ENCODE results near the gene JCHAIN.

Gene JCHAIN

GRCh38 chr4:70637239-70637913 is 28.9 kb downstream of the JCHAIN start:
- no peak for DNase-seq (ENCODE audit: low spot score)

- no peak for DNase-seq (ENCODE audit: low spot score)
Measured at GRCh38 chr4:70634482-70634881, 31.8 kb downstream of the JCHAIN start.

- peak; percentile 34 for DNase-seq (ENCODE audit: low spot score)
Measured at GRCh38 chr4:70632028-70632427, 34.3 kb downstream of the JCHAIN start.

GRCh38 chr4:70630162-70630561 is 36.1 kb downstream of the JCHAIN start:
- no peak for DNase-seq (ENCODE audit: low spot score)

GRCh38 chr4:70629469-70630090 is 36.7 kb downstream of the JCHAIN start:
- no peak for DNase-seq (ENCODE audit: low spot score)

- no peak for DNase-seq (ENCODE audit: low spot score)
Measured at GRCh38 chr4:70628444-70628843, 37.9 kb downstream of the JCHAIN start, which contains the start of gene ENAM. Gene ENAM (plus strand): TSS chr4:70628744. CDS start chr4:70629501, 757 bp downstream.

GRCh38 chr4:70627620-70628019 is 38.7 kb downstream of the JCHAIN start:
- no peak for DNase-seq (ENCODE audit: low spot score)

- no peak for DNase-seq (ENCODE audit: low spot score)
Measured at GRCh38 chr4:70624226-70624793, 42.0 kb downstream of the JCHAIN start.

- no peak for DNase-seq (ENCODE audit: low spot score)
Measured at GRCh38 chr4:70623323-70623722, 43.0 kb downstream of the JCHAIN start.

- DNase-seq (ENCODE audit: low spot score), result no peak
Measured at GRCh38 chr4:70619778-70620177, 46.5 kb downstream of the JCHAIN start.

- no peak for DNase-seq (ENCODE audit: low spot score)
Measured at GRCh38 chr4:70619288-70619687, 47.0 kb downstream of the JCHAIN start.

- DNase-seq (ENCODE audit: low spot score), result no peak
Measured at GRCh38 chr4:70614184-70614555, 52.1 kb downstream of the JCHAIN start.

- DNase-seq (ENCODE audit: low spot score), result no peak
Measured at GRCh38 chr4:70613306-70614183, 52.8 kb downstream of the JCHAIN start.

- DNase-seq (ENCODE audit: low spot score), result no peak
Measured at GRCh38 chr4:70608324-70608723, 58.0 kb downstream of the JCHAIN start.

- DNase-seq (ENCODE audit: low spot score), result no peak
Measured at GRCh38 chr4:70607334-70607853, 58.9 kb downstream of the JCHAIN start.

GRCh38 chr4:70606459-70606858 is 59.8 kb downstream of the JCHAIN start:
- no peak for DNase-seq (ENCODE audit: low spot score)
